Cardiac fibroblast (primary cell): Measurements from ENCODE around the gene TMPRSS9.
A peak's percentile ranks its signal among the peaks of the same experiment; 100 is the strongest.

ENCODE experiments used
- DNase-seq, 2 donors: peaks; one replicate each; pipeline versions ENCODE4 v3.0.0 to v3.0.0-alpha.2; 2010; ENCODE audit warnings: low read depth in 2 of 2
- H3K4me3 ChIP-seq, 2 donors: replicated peaks in 1 of 2; 1 replicate in 1 of 2; 2 replicates in 1 of 2; pipeline ENCODE4 v1.5.1; 2011; ENCODE audit warnings: low read depth in 2 of 2, low read length in 2 of 2, mild to moderate bottlenecking in 2 of 2, moderate library complexity in 1 of 2
- CTCF ChIP-seq: IDR thresholded peaks from one replicate; pipeline ENCODE4 v1.5.1; 2011; ENCODE audit warnings: low read depth, mild to moderate bottlenecking, low read length, inconsistent platforms

TMPRSS9 gene

DNA sequence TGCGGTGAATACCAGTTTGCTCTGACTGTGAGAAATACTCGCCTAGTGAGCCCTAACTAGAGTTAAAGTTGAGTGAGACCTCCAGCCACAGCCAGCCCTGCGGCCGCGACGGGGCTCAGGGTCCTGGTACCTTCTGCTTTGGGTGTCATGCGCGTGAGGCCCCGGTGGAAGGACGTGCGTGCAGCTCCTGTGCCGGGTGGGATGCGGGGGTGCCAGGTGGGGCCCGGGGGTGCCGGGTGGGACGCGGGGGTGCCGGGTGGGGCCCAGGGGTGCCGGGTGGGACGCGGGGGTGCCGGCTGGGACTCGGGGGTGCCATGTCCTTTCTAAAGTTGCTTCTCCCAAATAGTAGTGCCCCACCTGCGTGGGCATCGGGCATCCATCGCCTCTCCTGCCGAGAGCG is 8.5 kb upstream of the TMPRSS9 start:
- no peak overlapping the region for H3K4me3 ChIP-seq
- DNase-seq: no peak
- TF ChIP-seq CTCF: no peak

DNA sequence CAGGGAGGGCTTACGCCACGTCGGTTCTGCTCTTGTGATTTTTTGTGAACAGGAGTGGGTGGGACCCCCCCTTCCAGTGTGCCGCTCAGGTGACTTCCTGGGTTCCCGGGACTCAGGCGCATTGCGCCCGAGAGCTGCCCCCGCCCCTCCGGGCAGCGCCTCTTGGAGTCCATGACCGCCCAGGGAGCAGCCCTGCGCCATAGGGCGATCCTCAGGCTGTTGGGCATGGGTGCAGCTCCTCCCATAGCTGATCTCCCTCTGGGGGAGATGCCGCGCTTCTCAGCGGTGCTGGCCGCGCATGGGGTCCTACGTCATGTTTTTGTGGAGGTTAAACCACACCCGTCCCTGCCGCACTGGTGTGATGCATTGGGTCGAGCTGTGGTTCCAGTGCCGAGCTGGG is 7.9 kb upstream of the TMPRSS9 start:
- no peak for DNase-seq
- TF ChIP-seq CTCF: no peak
- H3K4me3 ChIP-seq: no peak overlapping the region

GRCh38 chr19:2353159-2353886 is 6.7 kb upstream of the TMPRSS9 start:
- TF ChIP-seq CTCF: no peak
- H3K4me3 ChIP-seq: no peak overlapping the region
- no peak for DNase-seq

GRCh38 chr19:2353887-2354592 is 6.0 kb upstream of the TMPRSS9 start:
- DNase-seq: no peak
- TF ChIP-seq CTCF: no peak
- H3K4me3 ChIP-seq: no peak overlapping the region

- TF ChIP-seq CTCF: no peak
- DNase-seq: no peak
- no peak overlapping the region for H3K4me3 ChIP-seq
These were observed 5.4 kb upstream of the TMPRSS9 start for GRCh38 chr19:2354670-2355069.

GRCh38 chr19:2355168-2356035 is 4.7 kb upstream of the TMPRSS9 start:
- no peak overlapping the region for H3K4me3 ChIP-seq
- DNase-seq: peak in 1 of 2 donors; percentile 23
- no peak for TF ChIP-seq CTCF
